Sigmoid colon (tissue), 4 donors: ENCODE measurements around the gene PLCG1.

Experiments
- CTCF ChIP-seq, 4 experiments: fragments of 450-650 bp in 3 of 4; fragments of 200-600 bp in 1 of 4; IDR thresholded peaks; one replicate each; pipeline ENCODE4 v1.5.1; 2016 to 2019; ENCODE audit warnings: antibody characterized with exemption in 4 of 4, mild to moderate bottlenecking in 3 of 4, moderate library complexity in 2 of 4
- EP300 ChIP-seq, 4 donors: sonication (generic); formaldehyde crosslinking; IDR thresholded peaks; one replicate each; pipeline ENCODE4 v1.6.1; 2017; ENCODE audit warnings: antibody characterized with exemption in 4 of 4
- POLR2A ChIP-seq, 2 donors: fragments of 450-650 bp; IDR thresholded peaks; one replicate each; pipeline ENCODE4 v1.6.1; 2016; ENCODE audit warnings: antibody characterized with exemption in 2 of 2, mild to moderate bottlenecking in 2 of 2, moderate library complexity in 2 of 2
- POLR2AphosphoS5 ChIP-seq, 4 donors: sonication (generic); formaldehyde crosslinking; IDR thresholded peaks; one replicate each; pipeline ENCODE4 v1.6.1; 2017; ENCODE audit warnings: antibody characterized with exemption in 4 of 4

GRCh38 chr20:41087777-41088176 is 49.6 kb upstream of the PLCG1 start:
- TF ChIP-seq CTCF (IDR thresholded peaks at IDR 0.05) (no peak), POLR2A (IDR thresholded peaks at IDR 0.05) (no peak), EP300 (IDR thresholded peaks at IDR 0.05) (no peak), POLR2AphosphoS5 (IDR thresholded peaks at IDR 0.05) (no peak)
